Naive thymus-derived CD8-positive, alpha-beta T cell (primary cell): ENCODE data around the gene DUSP1. TPM values are rescaled to one million over a fixed set of nuclear protein-coding genes. Genes with fewer than 3 reads are reported as not detected.
"Not testable (repeated sequence)": the region's sequence is repeated elsewhere in the genome, so short reads cannot be mapped to it uniquely, and the experiment has no call there.

Experiments
- ATAC-seq, 2 donors: fragments of 150-1000 bp; cut with Tn5 transposase in 1 of 2; sonication (Bioruptor Pico), chemical (Tn5 transposase) in 1 of 2; 1 replicate in 1 of 2; 2 replicates in 1 of 2; pipeline ENCODE4 v1.10.0; 2021; ENCODE audit warnings: mild to moderate bottlenecking in 2 of 2, moderate library complexity in 2 of 2
- POLR2A ChIA-PET: fragments of 350-600 bp; sonication (Branson Sonifier 250); formaldehyde crosslinking; loops from one replicate; lab custom pipeline; 2021; ENCODE audit warnings: antibody characterized with exemption; lab: Charles Lee
- DNase-seq, 10 donors: peaks; one replicate each; pipeline versions ENCODE4 v3.0.0 to v3.0.0-alpha.2; 2020 to 2022
- H3K27ac Mint-ChIP-seq, 10 donors: one replicate each; pipeline ENCODE4 v1.8.0; 2020 to 2022; ENCODE audit warnings: mild to moderate bottlenecking in 10 of 10, mixed read lengths in 10 of 10, moderate library complexity in 4 of 10, inconsistent platforms in 1 of 10
- H3K27me3 Mint-ChIP-seq, 5 donors: one replicate each; pipeline ENCODE4 v1.8.0; 2021 to 2022; ENCODE audit warnings: mixed read lengths in 5 of 5
- H3K36me3 Mint-ChIP-seq, 3 donors: one replicate each; pipeline ENCODE4 v1.8.0; 2020 to 2022; ENCODE audit warnings: mixed read lengths in 3 of 3, mild to moderate bottlenecking in 2 of 3, inconsistent platforms in 1 of 3
- H3K4me1 Mint-ChIP-seq, 4 donors: one replicate each; pipeline ENCODE4 v1.8.0; 2021 to 2022; ENCODE audit warnings: mixed read lengths in 4 of 4
- H3K4me3 Mint-ChIP-seq, 10 donors: one replicate each; pipeline ENCODE4 v1.8.0; 2020 to 2022; ENCODE audit warnings: mild to moderate bottlenecking in 10 of 10, mixed read lengths in 10 of 10, moderate library complexity in 6 of 10, inconsistent platforms in 1 of 10
- H3K9me3 Mint-ChIP-seq, 9 donors: one replicate each; pipeline ENCODE4 v1.8.0; 2020 to 2022; ENCODE audit warnings: mixed read lengths in 9 of 9, mild to moderate bottlenecking in 3 of 9, inconsistent platforms in 1 of 9, moderate library complexity in 1 of 9
- polyA plus RNA-seq, 3 donors: library from polyadenylated mRNA; unstranded; fragments of 300-500 nt; fragmentation: Illumina TruSeq; gene quantifications; one replicate each; pipeline ENCODE4 v1.2.3, GENCODE V29; 2021
- total RNA-seq, 8 experiments: library from RNA in 2 of 8; stranded (reverse) in 2 of 8; gene quantifications; one replicate each; pipeline ENCODE4 v1.2.3 and lab custom pipeline; 2021 to 2026

The DUSP1 gene
- total and polyA plus RNA-seq, 5 experiments from 2014 or later: 23.5 to 660 (median 102) TPM

GRCh38 chr5:172793577-172794488 is 22.8 kb upstream of the DUSP1 start:
- Mint-ChIP-seq H3K36me3 (no peaks in the 10 kb centered on the region), H3K27ac (peak overlapping the region in 3 of 10 donors; percentile 10 to 49 (median 45)), H3K27me3 (no peaks in the 10 kb centered on the region), H3K9me3 (no peaks in the 10 kb centered on the region), H3K4me3 (no peak overlapping the region), H3K4me1 (peaks cover 3 to 30% (median 7%) of the 10 kb centered on the region in 4 donors)
- DNase-seq (no peak), ATAC-seq (no peak)
- POLR2A ChIA-PET: interaction anchor here (0.7 kb wide), 1 partner anchor 17 kb away, joined by 3 read pairs; no protein-coding TSS in a partner anchor

- H3K9me3 Mint-ChIP-seq: no peaks in the 10 kb centered on the region
- no peak for DNase-seq
- H3K36me3 Mint-ChIP-seq: no peaks in the 10 kb centered on the region
- H3K4me1 Mint-ChIP-seq: peaks cover 0 to 26% (median 6%) of the 10 kb centered on the region in 4 donors
- no peak overlapping the region for H3K4me3 Mint-ChIP-seq
- ATAC-seq: no peak
- no peaks in the 10 kb centered on the region for H3K27me3 Mint-ChIP-seq
- POLR2A ChIA-PET: interaction anchor here (0.7 kb wide), 1 partner anchor 16 kb away, joined by 3 read pairs; no protein-coding TSS in a partner anchor
- H3K27ac Mint-ChIP-seq: peak overlapping the region in 2 of 10 donors; percentile 45 to 59
Observed at GRCh38 chr5:172792701-172793570, 21.9 kb upstream of the DUSP1 start.

GRCh38 chr5:172791726-172792445 is 20.9 kb upstream of the DUSP1 start:
- DNase-seq (no peak), ATAC-seq (no peak)
- Mint-ChIP-seq H3K27ac (peak overlapping the region in 1 of 10 donors; percentile 44), H3K36me3 (no peaks in the 10 kb centered on the region), H3K27me3 (no peaks in the 10 kb centered on the region), H3K9me3 (no peaks in the 10 kb centered on the region), H3K4me3 (no peak overlapping the region), H3K4me1 (peaks cover 0 to 19% (median 3%) of the 10 kb centered on the region in 4 donors)
- POLR2A ChIA-PET: no interaction called here

GRCh38 chr5:172791286-172791685 is 20.3 kb upstream of the DUSP1 start:
- ATAC-seq (no peak), DNase-seq (no peak)
- Mint-ChIP-seq H3K9me3 (no peaks in the 10 kb centered on the region), H3K27me3 (no peaks in the 10 kb centered on the region), H3K4me1 (peaks cover 0 to 19% (median 3%) of the 10 kb centered on the region in 4 donors), H3K36me3 (no peaks in the 10 kb centered on the region), H3K4me3 (no peak overlapping the region), H3K27ac (no peak overlapping the region)
- POLR2A ChIA-PET: interaction anchor here (0.6 kb wide), 1 partner anchor 84 kb away, joined by 3 read pairs; no protein-coding TSS in a partner anchor

- H3K27me3 Mint-ChIP-seq: no peaks in the 10 kb centered on the region
- POLR2A ChIA-PET: no interaction called here
- H3K27ac Mint-ChIP-seq: peak overlapping the region in 1 of 10 donors; percentile 65
Observed at GRCh38 chr5:172790496-172790889, 19.5 kb upstream of the DUSP1 start.

GRCh38 chr5:172789687-172790495 is 18.9 kb upstream of the DUSP1 start:
- H3K4me3 Mint-ChIP-seq: no peak overlapping the region
- H3K9me3 Mint-ChIP-seq: no peaks in the 10 kb centered on the region
- POLR2A ChIA-PET: interaction anchor here (1.2 kb wide), 1 partner anchor 18 kb away, joined by 5 read pairs; no protein-coding TSS in a partner anchor
- peaks cover 0 to 19% (median 3%) of the 10 kb centered on the region in 4 donors for H3K4me1 Mint-ChIP-seq
- no peaks in the 10 kb centered on the region for H3K27me3 Mint-ChIP-seq
- DNase-seq (no peak), ATAC-seq (no peak)
- H3K27ac Mint-ChIP-seq: no peak overlapping the region
- H3K36me3 Mint-ChIP-seq: no peaks in the 10 kb centered on the region

More at GRCh38 chr5:172790496-172790889, 19.5 kb upstream of the DUSP1 start:
- Mint-ChIP-seq H3K9me3 (no peaks in the 10 kb centered on the region), H3K4me3 (no peak overlapping the region), H3K36me3 (no peaks in the 10 kb centered on the region), H3K4me1 (peaks cover 0 to 19% (median 3%) of the 10 kb centered on the region in 4 donors)
- ATAC-seq (no peak), DNase-seq (no peak)

- H3K36me3 Mint-ChIP-seq: no peaks in the 10 kb centered on the region
- H3K4me3 Mint-ChIP-seq: no peak overlapping the region
- no peaks in the 10 kb centered on the region for H3K27me3 Mint-ChIP-seq
- peaks cover 0 to 14% (median 3%) of the 10 kb centered on the region in 4 donors for H3K4me1 Mint-ChIP-seq
- DNase-seq (peak in 1 of 10 donors; percentile 7), ATAC-seq (peak; percentile 44 to 46)
- POLR2A ChIA-PET: interaction anchor here (0.9 to 1.2 kb wide), 2 partner anchors 17 to 18 kb away, joined by 5 read pairs; partner anchors contain the start of gene DUSP1
- no peaks in the 10 kb centered on the region for H3K9me3 Mint-ChIP-seq
- H3K27ac Mint-ChIP-seq: peak overlapping the region in 2 of 10 donors; percentile 27 to 68
Observed at GRCh38 chr5:172788771-172789686, 18.0 kb upstream of the DUSP1 start.

- H3K27ac Mint-ChIP-seq, POLR2A ChIA-PET, H3K27me3 Mint-ChIP-seq, ATAC-seq, DNase-seq, H3K4me1 Mint-ChIP-seq, H3K9me3 Mint-ChIP-seq, H3K36me3 Mint-ChIP-seq, H3K4me3 Mint-ChIP-seq: not testable (repeated sequence)
Observed at GRCh38 chr5:172787538-172787937, 16.5 kb upstream of the DUSP1 start.

GRCh38 chr5:172786736-172787462 is 15.9 kb upstream of the DUSP1 start:
- no peaks in the 10 kb centered on the region for H3K27me3 Mint-ChIP-seq
- POLR2A ChIA-PET: no interaction called here
- ATAC-seq (no peak), DNase-seq (no peak)
- no peak overlapping the region for H3K27ac Mint-ChIP-seq
- H3K4me3 Mint-ChIP-seq: no peak overlapping the region
- H3K36me3 Mint-ChIP-seq: no peaks in the 10 kb centered on the region
- H3K9me3 Mint-ChIP-seq: no peaks in the 10 kb centered on the region
- H3K4me1 Mint-ChIP-seq: peaks cover 0 to 8% (median 3%) of the 10 kb centered on the region in 4 donors

- ATAC-seq (no peak), DNase-seq (no peak)
- Mint-ChIP-seq H3K4me1 (peaks cover 0 to 7% (median 3%) of the 10 kb centered on the region in 4 donors), H3K27me3 (no peaks in the 10 kb centered on the region), H3K36me3 (peaks cover 0 to 3% (median 0%) of the 10 kb centered on the region in 3 donors), H3K9me3 (no peaks in the 10 kb centered on the region), H3K27ac (peak overlapping the region in 2 of 10 donors; percentile 14 to 59), H3K4me3 (no peak overlapping the region)
- POLR2A ChIA-PET: interaction anchor here (0.6 kb wide), 1 partner anchor 65 kb away, joined by 3 read pairs; no protein-coding TSS in a partner anchor
Observed at GRCh38 chr5:172785429-172786088, 14.6 kb upstream of the DUSP1 start.
